ENCODE data around the gene ITGB4. TPM values are rescaled to one million over a fixed set of nuclear protein-coding genes. Genes with fewer than 3 reads are reported as not detected.
"Not testable (repeated sequence)": the region's sequence is repeated elsewhere in the genome, so short reads cannot be mapped to it uniquely, and the experiment has no call there.

The ITGB4 gene
- total and polyA plus RNA-seq, 12 donors: 4.6 to 17.0 (median 9.0) TPM

DNA sequence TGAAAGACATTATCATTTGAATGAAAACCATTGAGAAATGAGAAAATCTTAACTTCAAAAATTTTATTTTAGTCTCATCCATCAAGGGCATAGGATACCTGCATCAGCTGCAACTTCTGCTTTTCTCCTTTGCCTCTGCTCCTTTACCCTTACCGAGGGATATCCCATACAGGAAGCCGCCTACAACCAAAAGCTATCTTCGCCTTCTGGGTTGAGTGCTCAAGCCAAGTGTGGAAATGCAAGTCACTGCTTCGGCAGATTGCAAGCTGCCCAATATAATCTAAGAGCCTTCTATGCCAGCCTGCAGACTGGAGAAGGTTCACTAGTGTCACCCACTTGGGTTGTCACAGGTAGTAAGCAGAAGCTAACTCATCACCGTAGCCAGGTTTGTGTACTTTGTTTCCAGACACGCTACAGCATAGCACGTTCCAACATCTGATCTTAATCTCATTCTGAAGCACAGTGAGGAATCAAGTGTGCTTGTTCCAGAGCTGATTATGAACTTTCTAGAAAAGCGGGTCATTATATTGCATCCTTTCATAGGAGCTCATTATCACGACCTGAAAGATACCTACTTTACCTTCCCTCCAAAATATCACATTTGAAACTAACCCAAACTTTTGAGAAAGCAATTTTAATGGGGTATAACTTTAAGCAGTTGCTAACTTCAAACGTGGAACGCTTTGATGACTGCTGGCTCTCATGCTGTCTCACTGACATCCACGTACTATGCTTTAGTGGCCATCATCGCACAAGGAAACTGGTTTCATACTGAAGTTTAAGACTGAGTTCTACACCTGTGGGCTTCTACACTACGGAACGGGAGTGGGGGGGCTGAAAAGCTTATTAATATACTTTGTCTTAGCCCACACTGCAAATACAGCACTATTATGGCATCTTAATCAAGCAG lies 55.4 kb downstream of the ITGB4 start:
- peaks cover 4 to 57% (median 22%) of the 10 kb centered on the region in 9 donors for H3K36me3 ChIP-seq
- intact Hi-C loops (cut with DNase I): loop anchor here in 4 of 10 donors (5.0 to 10.0 kb wide), 5 partner anchors 48 to 121 kb away; partner anchors contain the start of genes TRIM47 (in 2 of the 4) and TRIM65 (in 1 of the 4)
- ATAC-seq (no peak), DNase-seq (no peak)
- peak overlapping the region in 7 of 10 donors; percentile 34 to 99 (median 97) for H3K27ac ChIP-seq
- peaks cover 9 to 49% (median 36%) of the 10 kb centered on the region in 9 donors for H3K4me1 ChIP-seq
- no peaks in the 10 kb centered on the region for H3K9me3 ChIP-seq
- TF ChIP-seq, protein P1, sequence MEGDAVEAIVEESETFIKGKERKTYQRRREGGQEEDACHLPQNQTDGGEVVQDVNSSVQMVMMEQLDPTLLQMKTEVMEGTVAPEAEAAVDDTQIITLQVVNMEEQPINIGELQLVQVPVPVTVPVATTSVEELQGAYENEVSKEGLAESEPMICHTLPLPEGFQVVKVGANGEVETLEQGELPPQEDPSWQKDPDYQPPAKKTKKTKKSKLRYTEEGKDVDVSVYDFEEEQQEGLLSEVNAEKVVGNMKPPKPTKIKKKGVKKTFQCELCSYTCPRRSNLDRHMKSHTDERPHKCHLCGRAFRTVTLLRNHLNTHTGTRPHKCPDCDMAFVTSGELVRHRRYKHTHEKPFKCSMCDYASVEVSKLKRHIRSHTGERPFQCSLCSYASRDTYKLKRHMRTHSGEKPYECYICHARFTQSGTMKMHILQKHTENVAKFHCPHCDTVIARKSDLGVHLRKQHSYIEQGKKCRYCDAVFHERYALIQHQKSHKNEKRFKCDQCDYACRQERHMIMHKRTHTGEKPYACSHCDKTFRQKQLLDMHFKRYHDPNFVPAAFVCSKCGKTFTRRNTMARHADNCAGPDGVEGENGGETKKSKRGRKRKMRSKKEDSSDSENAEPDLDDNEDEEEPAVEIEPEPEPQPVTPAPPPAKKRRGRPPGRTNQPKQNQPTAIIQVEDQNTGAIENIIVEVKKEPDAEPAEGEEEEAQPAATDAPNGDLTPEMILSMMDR (IDR thresholded peaks at IDR 0.05): no peak
- H3K4me3 ChIP-seq: peak overlapping the region in 9 of 10 donors; percentile 78 to 94 (median 87)
- no peaks in the 10 kb centered on the region for H3K27me3 ChIP-seq
- WGBS, 2 donors: 14 to 15% methylated on average over 15 of the region's 15 CpGs

DNA sequence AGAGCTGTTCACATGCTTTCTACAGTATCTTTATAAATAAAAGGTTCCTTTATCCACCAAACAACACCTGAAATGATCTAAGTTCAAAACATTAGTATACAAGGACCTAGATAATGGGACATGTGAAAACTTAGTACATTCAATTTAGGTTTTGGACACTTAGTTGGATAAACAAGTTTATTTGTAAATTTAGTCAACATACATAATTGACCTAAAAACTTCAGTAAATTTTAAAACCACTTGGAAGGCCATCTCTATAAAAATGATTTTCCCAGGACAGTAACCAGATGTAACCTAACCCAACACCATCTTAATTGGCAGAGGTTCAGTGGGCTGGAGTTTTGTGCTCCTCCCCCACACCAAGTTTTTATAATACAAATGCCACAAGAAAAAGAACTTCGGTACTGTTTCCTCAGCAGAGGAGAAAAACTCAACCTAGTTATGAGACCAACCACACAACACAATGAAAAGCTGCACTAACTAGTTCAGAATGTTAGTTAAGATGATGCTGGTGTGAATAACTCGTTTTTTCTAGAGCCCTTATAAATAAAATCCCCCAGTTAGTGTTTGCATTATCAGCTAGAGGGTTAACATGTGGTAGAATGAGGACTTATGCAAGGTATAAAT lies 56.1 kb downstream of the ITGB4 start:
- Histone ChIP-seq H3K36me3 (peaks cover 4 to 57% (median 22%) of the 10 kb centered on the region in 9 donors), H3K27me3 (no peaks in the 10 kb centered on the region), H3K4me1 (peaks cover 9 to 49% (median 36%) of the 10 kb centered on the region in 9 donors), H3K4me3 (peak overlapping the region; percentile 78 to 94 (median 88)), H3K9me3 (no peaks in the 10 kb centered on the region), H3K27ac (peak overlapping the region in 7 of 10 donors; percentile 56 to 99 (median 97))
- TF ChIP-seq, protein P1 (IDR thresholded peaks at IDR 0.05): no peak
- DNase-seq: no peak
- 5 to 8% methylated on average over 2 of the region's 2 CpGs for WGBS, 2 donors
- ATAC-seq: no peak
- intact Hi-C loops (cut with DNase I): loop anchor here in 4 of 10 donors (5.0 to 10.0 kb wide), 5 partner anchors 47 to 120 kb away; partner anchors contain the start of genes TRIM47 (in 2 of the 4) and TRIM65 (in 1 of the 4)

DNA sequence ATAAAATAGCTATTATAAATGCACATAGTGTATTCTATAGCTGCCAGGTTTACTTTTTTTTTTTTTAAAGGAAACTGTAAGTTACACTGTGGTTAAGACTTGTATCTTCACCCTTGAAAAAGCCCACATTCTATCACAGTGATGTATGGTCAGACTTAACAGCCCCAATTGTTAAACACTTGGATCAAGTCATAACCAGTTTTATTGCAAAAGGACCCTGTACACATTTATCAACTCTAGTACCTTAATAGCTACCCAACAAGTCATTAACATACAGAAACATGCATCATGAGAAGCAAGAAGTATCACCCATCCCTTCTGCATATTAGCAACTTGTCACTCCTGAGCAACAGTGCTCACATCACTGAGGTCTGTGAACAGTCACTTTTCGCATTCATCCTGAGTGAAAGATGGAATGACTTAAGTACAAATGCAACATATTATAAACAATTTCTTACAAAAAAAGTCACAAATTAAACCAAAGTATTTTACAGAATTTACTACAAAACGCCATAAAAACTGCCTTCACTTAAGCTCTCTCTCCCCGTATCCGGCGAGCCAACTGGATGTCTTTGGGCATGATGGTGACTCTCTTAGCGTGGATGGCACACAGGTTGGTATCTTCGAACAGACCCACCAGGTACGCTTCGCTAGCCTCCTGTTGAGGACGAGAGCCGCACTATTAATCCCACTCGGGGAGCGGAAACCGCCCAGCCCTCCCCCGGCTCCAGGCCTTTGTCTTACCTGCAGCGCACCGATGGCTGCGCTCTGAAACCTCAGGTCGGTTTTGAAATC lies 57.0 kb downstream of the ITGB4 start:
- WGBS, 2 donors: 1 to 4% methylated on average over 19 of the region's 19 CpGs
- not testable (repeated sequence) for ATAC-seq, DNase-seq, H3K9me3 ChIP-seq, H3K27me3 ChIP-seq
- peak overlapping the region; percentile 78 to 94 (median 88) for H3K4me3 ChIP-seq
- peaks cover 4 to 57% (median 22%) of the 10 kb centered on the region in 9 donors for H3K36me3 ChIP-seq
- peak overlapping the region; percentile 92 to 99 (median 99) for H3K27ac ChIP-seq
- intact Hi-C loops (cut with DNase I): loop anchor here in 4 of 10 donors (2.0 to 10.0 kb wide), 6 partner anchors 47 to 119 kb away; partner anchors contain the start of genes TRIM47 (in 2 of the 4) and TRIM65 (in 1 of the 4)
- peaks cover 9 to 58% (median 42%) of the 10 kb centered on the region in 9 donors for H3K4me1 ChIP-seq

DNA sequence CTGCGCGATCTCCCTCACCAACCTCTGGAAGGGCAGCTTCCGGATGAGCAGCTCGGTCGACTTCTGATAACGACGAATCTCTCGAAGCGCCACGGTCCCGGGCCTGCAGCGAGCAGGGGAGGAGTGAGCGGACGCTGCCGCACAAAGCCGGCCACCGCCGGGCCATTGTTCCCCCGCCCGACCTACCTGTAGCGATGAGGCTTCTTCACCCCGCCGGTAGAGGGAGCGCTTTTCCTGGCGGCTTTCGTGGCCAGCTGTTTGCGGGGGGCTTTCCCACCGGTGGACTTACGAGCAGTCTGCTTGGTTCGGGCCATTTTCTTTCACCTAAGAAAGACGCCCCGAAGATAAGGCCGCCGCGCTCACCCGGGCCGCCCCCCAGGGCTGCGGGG lies 57.6 kb downstream of the ITGB4 start:
- H3K27me3 ChIP-seq: no peaks in the 10 kb centered on the region
- peaks cover 4 to 54% (median 22%) of the 10 kb centered on the region in 9 donors for H3K36me3 ChIP-seq
- peak overlapping the region; percentile 78 to 94 (median 88) for H3K4me3 ChIP-seq
- TF ChIP-seq, protein P1 (IDR thresholded peaks at IDR 0.05): peak in 8 of 9 donors; percentile 35 to 62 (median 56)
- intact Hi-C loops (cut with DNase I): loop anchor here in 4 of 10 donors (2.0 to 10.0 kb wide), 6 partner anchors 46 to 118 kb away; partner anchors contain the start of genes TRIM47 (in 2 of the 4) and TRIM65 (in 1 of the 4)
- H3K4me1 ChIP-seq: peaks cover 9 to 63% (median 48%) of the 10 kb centered on the region in 9 donors
- DNase-seq: peak in 1 of 2 donors; percentile 52
- no peaks in the 10 kb centered on the region for H3K9me3 ChIP-seq
- WGBS, 2 donors: 1 to 3% methylated on average over 38 of the region's 38 CpGs
- H3K27ac ChIP-seq: peak overlapping the region; percentile 92 to 99 (median 99)
- peak in 3 of 8 donors; percentile 0 to 28 (median 1) for ATAC-seq
